VCaP (cell line): Measurements from ENCODE around the gene ZNF575.
A peak's percentile ranks its signal among the peaks of the same experiment; 100 is the strongest.
"Not testable (repeated sequence)": the region's sequence is repeated elsewhere in the genome, so short reads cannot be mapped to it uniquely, and the experiment has no call there.

ENCODE experiments used
- H3K27ac ChIP-seq: fragments of 450-650 bp; 2 replicates; pipeline ENCODE4 v1.5.1; 2017
- CTCF ChIP-seq: fragments of 450-650 bp; conservative IDR thresholded peaks from 2 replicates; pipeline ENCODE4 v1.5.1; 2017; ENCODE audit warnings: mild to moderate bottlenecking, moderate library complexity

ZNF575 gene

DNA sequence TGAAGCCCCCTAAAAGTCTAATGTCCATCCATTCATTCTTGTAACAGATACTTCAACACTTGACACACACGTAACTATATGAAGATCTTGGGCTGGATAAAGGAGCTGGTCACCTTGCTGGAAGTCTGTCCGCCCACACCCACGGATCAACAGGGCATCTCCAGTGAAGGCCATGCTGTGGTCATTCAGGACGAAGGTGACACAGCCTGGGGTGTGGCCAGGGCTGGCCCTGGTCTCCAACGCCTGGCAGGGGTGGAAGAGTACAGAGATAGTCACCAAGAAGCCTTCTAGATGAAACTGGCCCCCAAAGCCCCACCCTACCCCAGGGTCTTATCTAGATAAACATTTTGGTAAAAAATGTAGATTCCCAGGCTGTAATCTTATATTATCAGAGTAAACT, 21.7 kb upstream of the ZNF575 start:
- no peak for TF ChIP-seq CTCF
- H3K27ac ChIP-seq: no peak overlapping the region

- not testable (repeated sequence) for H3K27ac ChIP-seq
These were observed 20.6 kb upstream of the ZNF575 start for GRCh38 chr19:43512399-43512798.

DNA sequence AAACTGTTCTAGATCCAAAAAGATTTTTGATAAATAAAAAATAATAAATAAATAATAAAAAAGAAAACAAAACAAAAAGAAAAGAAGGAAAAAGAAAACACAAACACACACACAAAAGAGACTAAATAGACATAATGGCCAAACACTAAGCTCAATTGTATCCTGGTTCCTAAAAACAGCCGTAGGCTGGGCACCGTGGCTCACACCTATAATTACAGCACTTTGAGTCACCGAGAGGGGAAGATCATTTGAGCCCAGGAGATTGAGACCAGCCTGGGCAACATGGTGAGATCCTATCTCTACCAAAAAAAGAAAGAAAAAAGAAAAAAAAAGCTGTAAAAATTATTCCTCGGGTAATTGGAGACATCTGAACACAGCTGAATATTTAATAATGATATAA, 14.9 kb upstream of the ZNF575 start:
- H3K27ac ChIP-seq: no peak overlapping the region

DNA sequence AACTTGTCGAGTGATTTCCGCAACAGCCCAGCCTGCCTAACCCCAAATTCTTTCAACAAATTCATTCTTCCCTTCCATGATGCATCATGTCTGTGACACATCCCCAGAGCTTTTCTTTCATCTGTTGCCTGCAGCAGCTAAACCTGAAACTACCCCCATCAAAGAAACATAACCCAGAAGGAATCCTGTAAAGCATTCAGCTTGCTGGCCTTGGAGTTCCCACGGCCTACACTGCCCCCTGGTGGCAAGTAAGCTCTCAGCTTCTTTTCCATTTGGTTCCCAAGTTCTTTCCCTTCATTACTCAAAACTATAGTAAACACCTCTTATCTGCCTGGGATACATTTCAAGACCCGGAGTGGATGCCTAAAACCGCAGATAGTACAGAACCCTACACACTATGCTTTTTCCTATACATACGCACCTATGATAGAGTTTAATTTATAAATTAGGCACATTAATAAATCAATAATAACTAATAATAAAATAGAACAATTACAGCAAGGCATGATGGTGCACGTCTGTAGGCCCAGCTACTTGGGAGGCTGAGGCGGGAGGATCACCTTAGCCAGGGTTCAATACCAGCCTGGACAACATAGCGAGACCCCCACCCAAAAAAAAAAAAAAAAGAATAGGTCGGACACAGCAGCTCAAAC, 13.4 kb upstream of the ZNF575 start:
- no peak overlapping the region for H3K27ac ChIP-seq
- peak; percentile 93 for TF ChIP-seq CTCF

More for the DNA sequence above, 14.9 kb upstream of the ZNF575 start:
- no peak for TF ChIP-seq CTCF

DNA sequence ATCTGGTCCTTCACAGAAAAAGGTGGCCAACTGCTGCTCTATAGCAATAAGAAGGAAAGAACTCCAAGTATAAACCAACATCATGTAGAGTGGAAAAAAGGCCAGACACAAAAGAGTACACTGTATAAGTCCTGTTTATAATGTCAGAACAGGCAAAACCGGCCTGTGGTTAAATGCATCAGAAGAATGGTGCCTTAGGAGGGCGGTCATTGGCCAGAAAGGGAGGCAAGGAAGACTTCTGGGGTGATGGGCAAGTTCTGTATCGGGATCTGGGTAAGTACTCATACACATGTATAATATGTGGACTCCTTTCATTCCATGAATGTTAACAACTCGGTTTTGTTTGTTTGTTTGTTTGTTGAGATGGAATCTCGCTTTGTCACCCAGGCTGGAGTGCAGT, 10.1 kb upstream of the ZNF575 start:
- TF ChIP-seq CTCF: no peak
- 0 out of 2 replicates have a peak overlapping the region, but pooled peaks have one; percentile 14 for H3K27ac ChIP-seq

DNA sequence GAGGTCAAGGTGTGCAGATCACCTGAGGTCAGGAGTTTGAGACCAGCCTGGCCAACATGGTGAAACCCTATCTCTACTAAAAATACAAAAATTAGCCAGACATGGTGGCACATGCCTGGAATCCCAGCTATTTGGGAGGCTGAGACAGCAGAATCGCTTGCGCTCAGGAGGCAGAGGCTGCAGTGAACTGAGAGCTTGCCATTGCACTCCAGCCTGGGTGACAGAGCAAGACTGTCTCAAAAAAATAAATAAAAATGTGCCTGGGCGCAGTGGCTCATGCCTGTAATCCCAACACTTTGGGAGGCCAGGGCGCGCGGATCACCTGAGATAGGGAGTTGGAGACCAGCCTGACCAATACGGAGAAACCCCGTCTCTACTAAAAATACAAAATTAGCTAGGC, 9.3 kb upstream of the ZNF575 start:
- not testable (repeated sequence) for H3K27ac ChIP-seq

GRCh38 chr19:43524922-43525835, 7.8 kb upstream of the ZNF575 start:
- H3K27ac ChIP-seq: peak overlapping the region; percentile 76; the same call in 1 of the 2 replicates
- no peak for TF ChIP-seq CTCF

DNA sequence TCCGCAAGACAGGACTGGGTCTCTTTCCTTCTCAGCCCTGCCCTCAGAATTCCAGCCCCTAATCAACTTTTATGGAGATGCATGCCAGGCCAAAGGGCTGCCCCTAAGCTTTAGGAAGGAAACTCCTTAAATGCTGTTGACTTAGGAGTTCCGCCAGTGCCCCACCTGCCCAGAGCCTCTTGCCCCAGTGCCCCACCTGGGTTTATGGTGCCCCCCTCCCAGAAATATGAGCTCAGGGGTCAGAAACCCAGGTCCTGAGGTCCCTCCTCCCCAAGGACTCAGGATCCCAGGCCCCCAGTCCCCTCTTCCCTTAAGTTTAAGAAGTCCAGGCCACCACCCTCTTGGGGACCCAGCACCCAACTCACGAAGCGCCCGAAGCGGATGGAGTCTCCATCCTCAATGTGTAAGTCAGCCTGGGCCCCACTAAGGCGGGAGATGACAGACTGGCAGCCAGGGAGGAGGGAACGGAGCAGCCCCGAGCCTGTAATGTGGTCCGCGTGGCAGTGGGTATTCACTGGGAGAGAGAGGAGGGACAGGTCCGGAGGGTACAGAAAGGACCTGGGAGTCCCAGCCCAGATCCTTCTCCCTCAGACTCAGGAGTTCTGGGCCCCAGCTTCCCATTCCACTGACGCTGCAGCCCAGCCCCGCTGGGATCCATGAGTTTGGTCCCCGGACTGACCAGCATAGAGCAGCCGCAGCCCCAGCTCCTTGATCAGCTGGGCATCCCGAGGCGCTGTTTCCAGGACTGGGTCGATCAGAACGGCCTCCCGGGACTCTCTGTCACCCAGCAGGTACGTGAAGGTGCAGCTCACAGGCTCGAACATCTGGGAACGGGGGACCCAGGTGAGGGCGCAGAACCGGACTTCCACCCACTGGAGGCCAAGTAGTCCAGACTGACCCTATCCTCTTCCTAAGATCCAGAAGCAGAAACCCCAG, 6.9 kb upstream of the ZNF575 start:
- TF ChIP-seq CTCF: no peak
- peak overlapping the region; percentile 76; the same call in 1 of the 2 replicates for H3K27ac ChIP-seq
